ENCODE data around the gene DNAH11.
"Not testable (repeated sequence)": the region's sequence is repeated elsewhere in the genome, so short reads cannot be mapped to it uniquely, and the experiment has no call there.

The DNAH11 gene, protein sequence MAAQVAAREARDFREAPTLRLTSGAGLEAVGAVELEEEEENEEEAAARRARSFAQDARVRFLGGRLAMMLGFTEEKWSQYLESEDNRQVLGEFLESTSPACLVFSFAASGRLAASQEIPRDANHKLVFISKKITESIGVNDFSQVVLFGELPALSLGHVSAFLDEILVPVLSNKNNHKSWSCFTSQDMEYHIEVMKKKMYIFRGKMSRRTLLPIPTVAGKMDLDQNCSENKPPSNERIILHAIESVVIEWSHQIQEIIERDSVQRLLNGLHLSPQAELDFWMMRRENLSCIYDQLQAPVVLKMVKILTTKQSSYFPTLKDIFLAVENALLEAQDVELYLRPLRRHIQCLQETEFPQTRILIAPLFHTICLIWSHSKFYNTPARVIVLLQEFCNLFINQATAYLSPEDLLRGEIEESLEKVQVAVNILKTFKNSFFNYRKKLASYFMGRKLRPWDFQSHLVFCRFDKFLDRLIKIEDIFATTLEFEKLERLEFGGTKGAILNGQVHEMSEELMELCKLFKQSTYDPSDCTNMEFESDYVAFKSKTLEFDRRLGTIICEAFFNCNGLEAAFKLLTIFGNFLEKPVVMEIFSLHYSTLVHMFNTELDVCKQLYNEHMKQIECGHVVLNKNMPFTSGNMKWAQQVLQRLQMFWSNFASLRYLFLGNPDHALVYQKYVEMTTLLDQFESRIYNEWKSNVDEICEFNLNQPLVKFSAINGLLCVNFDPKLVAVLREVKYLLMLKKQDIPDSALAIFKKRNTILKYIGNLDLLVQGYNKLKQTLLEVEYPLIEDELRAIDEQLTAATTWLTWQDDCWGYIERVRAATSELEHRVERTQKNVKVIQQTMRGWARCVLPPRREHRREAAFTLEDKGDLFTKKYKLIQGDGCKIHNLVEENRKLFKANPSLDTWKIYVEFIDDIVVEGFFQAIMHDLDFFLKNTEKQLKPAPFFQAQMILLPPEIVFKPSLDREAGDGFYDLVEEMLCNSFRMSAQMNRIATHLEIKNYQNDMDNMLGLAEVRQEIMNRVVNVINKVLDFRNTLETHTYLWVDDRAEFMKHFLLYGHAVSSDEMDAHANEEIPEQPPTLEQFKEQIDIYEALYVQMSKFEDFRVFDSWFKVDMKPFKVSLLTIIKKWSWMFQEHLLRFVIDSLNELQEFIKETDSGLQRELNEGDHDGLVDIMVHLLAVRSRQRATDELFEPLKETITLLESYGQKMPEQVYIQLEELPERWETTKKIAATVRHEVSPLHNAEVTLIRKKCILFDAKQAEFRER (N-terminal part only)

DNA sequence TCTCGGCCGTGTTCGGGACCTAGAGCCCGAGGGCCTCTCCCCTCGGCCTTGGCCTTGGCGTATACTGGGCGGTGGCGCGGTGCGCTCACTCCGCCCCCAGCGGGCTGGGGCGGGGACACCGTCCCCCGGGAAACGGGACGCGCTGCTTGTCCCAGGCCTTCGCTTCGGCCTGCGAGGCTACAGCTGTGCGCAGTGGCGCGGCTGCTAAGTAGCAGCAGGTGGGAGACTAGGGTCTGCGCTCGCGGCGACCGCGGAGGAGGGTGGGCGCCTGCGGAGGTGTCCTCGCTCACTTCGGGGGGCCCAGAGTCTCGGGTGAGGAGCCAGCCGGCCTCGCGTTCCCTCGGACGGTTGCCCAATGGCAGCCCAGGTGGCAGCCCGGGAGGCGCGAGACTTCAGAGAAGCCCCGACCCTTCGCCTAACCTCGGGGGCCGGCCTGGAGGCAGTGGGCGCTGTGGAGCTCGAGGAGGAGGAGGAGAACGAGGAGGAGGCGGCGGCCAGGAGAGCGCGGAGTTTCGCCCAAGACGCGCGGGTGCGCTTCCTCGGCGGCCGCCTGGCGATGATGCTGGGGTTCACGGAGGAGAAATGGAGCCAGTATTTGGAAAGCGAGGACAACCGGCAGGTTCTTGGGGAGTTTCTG is at the start of gene DNAH11:
Gene DNAH11, plus strand, starts transcription at position 149 of the 637 bp plus-strand sequence. Its CDS starts 207 bp downstream, at position 356.
- no peak for DNase-seq

DNA sequence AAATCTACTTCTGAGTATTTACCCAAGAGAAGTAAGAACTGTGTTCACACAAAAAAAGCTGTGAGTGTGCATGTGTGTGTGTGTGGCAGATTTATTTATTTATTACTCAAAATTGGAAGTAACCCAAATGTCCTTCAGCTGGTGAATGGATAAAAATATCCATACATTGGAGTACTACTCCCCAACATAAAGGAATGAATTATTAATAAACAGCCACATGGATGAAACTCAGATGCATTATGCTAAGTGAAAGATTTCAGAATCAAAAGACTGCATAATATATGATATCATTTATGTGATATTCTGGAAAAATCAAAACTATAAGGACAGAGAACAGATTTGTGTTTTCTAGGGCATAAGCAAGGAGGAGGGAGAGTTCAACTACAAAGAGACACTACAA is 47.1 kb upstream of the DNAH11 start:
- DNase-seq: no peak

DNA sequence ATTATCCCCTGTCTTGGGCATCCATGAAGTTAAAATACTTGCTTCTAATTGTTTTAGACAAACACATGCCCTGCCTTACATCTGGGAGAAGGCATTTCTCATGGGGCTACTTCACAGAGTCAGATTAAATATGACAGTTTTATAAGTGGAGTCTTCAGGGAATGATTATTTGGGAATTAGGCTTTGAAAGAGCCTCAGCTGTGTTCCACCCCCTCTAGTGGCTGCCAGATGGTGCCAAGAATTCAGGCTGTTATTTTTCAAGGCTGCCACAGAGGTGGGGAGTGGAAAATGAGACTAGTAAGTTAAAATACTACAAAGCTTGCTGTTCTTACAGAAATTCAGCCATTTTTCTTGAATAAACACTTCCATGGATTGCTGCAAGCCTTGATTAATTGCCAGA is 45.8 kb upstream of the DNAH11 start:
- no peak for DNase-seq

DNA sequence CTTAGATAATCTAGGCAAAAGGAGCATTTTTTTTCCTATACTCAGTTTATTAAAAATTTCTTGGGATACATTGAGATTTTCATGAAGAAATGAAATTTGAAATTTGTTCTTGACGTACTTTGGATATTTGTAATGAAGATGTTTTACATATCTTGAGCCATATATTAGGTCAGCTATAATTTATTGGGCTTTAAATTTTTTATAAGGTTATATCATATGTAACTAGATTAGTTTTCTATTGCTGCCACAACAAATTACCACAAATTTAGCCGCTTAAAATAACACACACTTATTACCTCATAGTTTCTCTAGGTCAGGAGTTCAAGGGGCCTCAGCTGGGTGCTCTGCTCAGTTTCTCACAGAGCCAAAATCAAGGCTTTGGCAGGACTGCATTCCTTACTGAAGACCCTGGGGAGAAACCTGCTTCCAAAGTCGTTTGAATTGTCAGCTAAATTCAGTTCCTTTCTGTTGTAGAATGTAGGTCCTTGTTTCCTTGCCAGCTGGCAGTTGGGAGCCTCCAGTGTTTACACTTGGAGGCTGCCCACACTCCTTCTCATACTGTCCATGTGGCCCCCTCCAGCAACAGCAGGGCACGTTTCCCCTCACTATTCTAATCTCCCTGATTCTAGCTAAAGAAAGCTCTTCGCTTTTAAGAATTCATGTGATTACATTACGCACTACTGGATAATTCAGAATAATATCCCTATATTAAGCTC is 42.6 kb upstream of the DNAH11 start:
- no peak for DNase-seq

DNA sequence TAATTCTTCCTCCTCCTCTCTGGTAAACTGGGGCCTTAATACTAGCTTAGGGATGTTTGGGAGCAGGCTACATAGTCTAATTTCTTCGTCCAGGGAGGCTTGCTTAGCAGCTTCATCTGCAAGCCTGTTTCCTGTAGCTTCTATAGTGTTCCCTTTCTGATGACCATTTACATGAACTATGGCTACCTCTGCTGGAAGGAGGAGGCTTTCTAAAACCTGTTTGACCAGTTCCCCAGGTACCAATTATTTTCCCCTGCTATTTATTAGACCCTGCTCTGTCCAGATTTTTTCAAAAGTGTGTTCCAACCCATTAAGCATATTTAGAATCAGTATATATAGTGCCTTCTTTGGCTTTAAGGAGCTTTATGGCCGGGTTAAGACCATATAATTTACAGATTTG is 38.8 kb upstream of the DNAH11 start:
- DNase-seq: peak; percentile 12

DNA sequence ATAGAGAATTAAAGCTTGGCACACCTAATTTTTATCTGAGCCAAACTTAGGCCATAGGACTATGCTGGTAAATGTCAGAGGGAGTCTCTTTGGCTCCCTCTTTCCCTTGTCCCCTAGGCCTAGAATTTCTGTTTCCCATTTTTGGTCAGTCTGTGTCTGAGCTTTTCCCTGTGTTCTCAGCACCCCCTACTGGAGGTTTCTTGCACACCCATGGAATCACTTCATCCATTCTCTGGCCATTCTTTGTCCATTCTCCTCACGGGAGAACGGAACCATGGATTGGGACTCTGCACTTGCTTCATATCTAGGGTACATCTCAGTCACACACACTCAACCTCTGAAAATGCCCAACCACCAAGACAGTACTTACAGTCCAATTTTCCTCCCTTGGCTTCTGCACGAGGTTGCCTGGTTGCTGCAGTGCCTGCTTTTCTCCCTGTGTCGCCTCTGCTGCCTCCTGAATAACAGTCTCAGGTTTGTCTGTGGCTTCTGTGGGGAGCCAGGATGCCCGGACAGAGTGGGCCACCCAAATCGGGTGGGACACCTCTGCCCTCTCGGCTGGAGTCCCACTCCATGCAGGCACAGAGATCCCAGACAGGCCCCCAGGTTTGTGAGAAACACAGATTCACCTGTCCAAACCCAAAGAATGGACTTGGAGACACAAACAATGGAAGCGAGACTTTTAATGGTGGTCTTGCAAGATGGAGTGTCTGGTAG is 35.1 kb upstream of the DNAH11 start:
- no peak for DNase-seq

DNA sequence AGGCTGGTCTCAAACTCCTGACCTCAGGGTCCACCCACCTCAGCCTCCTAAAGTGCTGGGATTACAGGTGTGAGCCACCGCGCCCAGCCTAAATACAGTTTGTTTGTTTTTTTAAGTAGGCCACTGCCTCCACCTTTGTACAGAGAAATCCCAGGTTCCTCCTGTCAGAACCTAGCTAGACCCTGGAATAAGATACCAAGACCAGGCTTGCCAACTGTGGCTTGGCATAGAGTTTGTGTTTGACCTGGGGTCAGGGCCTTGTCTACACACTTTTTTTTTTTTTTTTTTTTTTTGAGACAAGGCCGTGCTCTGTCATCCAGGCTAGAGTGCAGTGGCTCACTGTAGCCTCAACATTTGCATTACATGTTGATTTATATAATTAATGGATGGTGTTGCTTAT is 34.3 kb upstream of the DNAH11 start:
- no peak for DNase-seq

DNA sequence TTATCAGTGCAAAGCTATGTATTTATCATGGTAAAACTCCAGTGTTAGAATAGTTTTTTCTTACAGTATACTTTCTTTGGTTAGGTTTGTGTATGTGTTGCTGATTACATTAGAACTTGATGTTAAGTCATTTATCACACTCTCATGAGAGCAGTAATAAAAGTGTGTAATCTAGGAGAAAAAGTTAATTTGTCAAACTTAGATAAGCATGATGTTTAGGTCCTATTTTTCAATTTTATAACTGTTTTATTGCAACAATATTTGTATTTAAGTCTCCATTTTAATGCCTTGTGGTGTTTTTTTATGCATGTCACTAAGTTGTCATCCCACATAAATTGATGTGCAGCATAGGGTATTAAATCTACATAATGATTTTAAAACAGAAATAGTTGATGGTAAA is 28.8 kb upstream of the DNAH11 start:
- DNase-seq: no peak

DNA sequence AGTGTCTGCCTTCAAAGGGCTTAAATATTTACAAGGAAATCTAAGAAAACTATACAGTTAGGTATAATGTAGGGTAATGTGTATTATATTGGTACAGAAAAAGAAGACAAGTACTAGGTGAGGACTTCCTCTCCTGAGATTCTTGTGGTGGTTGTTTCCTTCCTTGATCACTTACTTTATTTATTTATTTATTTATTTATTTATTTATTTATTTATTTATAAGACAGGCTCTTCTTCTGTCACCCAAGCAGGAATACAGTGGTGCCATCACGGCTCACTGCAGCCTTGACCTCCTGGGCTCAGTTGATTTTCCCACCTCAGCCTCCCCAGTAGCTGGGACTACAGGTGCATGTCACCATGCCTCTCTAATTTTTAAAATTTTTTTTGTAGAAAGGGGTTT is 18.2 kb upstream of the DNAH11 start:
- DNase-seq: no peak

DNA sequence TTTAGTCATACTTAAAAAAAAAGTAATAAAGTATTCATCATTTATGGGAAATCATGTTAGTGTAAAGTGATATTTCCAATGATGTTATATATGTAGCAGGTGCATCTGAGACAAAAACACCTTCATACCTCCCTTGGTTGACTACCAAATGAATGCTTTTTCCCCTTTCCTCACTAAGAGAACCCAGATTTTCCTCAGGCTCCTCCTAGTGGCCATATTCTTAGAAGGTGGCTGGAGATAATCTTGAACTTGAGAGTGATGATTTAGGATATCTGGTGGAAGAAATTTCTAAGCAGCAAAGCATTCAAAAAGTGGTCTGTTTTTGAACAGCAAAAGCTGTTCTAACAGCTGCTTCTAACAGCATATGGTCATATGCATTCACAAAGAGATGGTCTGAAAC is 16.8 kb upstream of the DNAH11 start:
- no peak for DNase-seq

DNA sequence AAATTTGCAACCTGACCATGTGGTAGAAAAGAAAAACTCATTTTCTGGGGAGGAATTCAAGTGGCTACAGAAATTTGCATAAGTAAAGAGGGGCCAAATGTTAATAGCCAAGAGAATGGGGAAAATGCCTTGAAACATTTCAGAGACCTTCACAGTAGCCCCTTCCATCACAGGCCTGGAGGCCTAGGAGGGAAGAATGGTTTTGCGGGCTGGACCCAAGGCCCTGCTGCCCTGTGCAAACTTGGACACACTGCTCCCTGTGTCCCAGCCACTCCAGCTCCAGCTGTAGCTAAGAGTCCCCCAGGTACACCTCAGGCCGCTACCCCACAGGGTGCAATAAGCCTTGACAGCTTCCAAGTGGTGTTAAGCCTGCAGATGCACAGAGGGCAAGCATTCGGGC is 16.4 kb upstream of the DNAH11 start:
- DNase-seq: no peak

DNA sequence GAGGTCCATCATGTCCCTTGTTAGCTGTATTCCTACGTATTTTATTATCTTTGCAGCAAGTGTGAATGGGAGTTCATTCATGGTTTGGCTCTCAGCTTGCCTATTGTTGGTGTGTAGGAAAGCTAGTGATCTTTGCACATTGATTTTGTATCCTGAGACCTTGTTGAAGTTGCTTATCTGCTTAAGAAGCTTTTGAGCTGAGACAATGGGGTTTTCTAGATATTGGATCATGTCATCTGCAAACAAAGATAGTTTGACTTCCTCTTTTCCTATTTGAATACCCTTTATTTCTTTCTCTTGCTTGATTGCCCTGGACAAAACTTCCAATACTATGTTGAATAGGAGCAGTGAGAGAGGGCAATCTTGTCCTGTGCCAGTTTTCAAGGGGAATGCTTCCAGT is 10.4 kb upstream of the DNAH11 start:
- DNase-seq: not testable (repeated sequence)

DNA sequence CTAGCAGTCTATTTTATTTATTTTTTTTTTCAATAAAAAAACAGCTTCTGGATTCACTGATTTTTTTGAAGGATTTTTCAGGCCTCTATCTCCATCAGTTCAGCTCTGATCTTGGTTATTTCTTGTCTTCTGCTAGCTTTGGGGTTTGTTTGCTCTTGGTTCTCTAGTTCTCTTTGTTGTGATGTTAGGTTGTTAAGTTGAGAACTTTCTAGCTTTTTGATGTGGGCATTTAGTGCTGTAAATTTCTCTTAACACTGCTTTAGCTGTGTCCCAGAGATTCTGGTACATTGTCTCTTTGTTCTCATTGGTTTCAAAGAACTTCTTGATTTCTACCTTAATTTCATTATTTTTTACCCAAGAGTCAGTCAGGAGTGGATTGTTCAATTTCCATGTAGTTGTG is 9.2 kb upstream of the DNAH11 start:
- DNase-seq: not testable (repeated sequence)

DNA sequence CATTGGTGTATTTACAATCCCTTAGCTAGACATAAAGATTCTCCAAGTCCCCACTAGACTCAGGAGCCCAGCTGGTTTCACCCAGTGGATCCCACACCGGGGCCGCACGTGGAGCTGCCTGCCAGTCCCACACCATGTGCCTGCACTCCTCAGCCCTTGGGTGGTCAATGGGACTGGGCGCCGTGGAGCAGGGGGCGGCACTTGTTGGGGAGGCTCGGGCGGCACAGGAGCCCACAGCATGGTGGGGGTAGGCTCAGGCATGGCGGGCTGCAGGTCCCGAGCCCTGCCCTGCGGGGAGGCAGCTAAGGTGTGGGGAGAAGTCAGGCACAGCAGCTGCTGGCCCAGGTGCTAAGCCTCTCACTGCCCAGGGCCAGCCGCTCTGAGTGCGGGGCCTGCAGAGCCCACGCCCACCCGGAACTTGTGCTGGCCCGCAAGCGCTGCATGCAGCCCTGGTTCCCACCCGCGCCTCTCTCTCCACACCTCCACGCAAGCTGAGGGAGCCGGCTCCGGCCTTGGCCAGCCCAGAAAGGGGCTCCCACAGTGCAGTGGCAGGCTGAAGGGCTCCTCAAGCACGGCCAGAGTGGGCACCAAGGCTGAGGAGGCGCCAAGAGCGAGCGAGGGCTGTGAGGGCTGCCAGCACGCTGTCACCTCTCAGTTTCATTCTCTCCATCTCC is 6.3 kb upstream of the DNAH11 start:
- DNase-seq: not testable (repeated sequence)

DNA sequence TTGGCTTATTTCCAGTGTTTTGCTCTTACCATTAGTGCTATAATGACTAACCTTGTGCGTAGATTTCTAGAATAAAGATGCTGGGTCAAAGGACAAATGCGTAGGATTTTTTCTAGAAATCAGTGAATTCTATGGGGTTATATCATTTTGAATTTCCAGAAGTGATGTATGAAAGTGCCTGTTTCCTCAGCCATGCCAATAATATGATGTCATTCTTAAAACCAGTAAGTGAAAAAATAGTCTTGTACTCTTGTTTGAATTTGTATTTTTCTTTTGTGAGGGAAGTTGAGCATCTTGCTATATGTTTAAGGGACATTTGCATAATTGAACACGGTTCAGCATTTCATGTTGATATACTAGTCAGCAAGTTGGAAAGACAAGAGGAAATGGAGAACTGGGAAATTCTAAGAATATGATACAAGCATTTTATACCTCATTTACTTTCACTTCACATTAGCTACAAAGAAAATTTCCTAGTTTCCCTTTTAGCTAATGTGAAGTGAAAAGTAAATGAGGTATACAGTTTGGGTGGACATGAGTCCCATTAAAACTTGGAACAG is 3.8 kb upstream of the DNAH11 start:
- no peak for DNase-seq

DNA sequence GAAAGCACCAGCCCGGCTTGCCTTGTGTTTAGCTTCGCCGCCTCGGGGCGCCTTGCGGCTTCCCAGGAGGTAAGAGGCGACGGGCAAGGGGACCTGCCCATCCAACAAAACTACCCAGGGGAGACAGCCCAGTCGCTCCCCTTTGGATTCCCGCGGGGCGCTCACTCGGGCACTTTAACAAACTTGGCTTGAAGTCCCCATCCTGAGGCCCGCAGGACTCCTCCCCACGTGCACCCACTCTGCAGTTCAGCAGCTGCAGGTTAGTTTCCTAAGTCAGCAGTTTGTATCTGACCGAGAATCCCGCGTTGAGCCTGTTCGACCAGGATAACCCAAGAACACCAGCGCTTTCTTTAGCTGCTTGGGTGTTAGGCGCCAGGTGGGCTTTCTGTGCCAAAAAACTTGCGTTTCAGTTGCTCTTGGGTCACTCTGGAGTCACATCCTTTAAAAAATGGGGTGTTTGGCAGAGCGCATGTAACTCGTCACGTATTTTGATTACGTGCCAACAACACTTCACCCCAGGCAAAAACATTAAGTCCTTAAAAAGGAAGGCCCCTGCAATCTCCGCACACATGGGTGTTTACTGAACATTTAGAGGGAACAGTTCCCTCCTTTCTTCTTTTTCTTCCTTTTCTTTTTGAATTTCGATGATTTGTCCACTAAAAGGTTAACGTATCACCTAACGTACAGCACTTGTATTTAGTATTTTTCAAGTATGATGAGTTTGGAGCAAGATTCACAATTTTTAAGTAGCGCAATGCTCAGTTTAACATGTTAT is 876 bp downstream of the DNAH11 start:
- no peak for DNase-seq

DNA sequence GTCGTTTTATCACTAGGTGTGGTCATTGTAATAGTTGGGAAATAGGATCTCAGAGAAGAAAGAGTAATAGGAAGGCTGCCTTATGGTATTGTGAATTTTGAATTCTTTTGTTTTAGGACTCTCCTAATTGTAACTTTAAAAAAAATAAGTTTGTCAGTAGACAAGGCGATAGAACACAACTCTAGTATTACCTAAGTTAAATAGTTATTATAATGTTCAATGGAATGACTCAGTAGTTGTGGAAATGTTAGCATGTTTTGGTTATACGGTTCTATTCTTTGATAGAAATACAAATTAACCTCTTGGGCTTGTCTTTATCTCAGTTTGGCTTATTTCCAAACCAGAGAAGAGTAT is 1.4 kb downstream of the DNAH11 start:
- DNase-seq: no peak

DNA sequence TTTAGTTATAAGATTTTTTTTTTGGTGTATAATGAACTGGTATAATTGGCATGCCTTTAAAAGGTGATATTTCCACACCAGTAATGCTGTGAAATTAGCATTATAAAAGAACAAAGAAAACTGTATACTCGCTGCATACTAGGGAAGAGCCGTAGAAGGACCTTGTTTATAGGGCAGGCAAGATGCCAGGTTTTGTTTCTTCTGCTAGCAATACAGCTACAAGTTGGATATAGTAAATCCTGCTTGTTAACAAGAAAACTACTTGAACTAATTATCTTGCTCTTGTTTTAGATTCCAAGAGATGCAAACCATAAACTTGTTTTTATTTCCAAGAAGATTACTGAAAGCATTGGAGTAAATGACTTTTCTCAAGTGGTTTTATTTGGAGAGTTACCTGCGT is 1.9 kb downstream of the DNAH11 start:
- DNase-seq: no peak

DNA sequence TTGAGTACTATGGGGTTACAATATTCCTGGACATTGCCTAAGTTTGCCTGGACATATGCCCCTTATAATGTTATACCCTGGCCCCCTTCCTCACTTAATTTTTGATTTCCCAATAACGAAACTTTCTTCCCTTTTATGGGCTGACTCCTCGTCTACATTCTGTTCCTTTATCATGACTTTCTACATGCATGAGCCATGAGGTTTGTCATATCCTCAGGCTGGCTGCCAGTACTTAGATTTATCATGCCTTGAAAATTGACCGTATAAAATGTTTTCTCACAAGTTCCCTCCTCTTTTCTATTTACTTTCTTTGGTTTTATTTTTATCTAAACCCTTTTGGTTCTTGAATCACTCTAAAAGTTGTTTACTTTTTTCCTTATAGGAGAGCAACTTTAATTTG is 4.7 kb downstream of the DNAH11 start:
- DNase-seq: no peak

DNA sequence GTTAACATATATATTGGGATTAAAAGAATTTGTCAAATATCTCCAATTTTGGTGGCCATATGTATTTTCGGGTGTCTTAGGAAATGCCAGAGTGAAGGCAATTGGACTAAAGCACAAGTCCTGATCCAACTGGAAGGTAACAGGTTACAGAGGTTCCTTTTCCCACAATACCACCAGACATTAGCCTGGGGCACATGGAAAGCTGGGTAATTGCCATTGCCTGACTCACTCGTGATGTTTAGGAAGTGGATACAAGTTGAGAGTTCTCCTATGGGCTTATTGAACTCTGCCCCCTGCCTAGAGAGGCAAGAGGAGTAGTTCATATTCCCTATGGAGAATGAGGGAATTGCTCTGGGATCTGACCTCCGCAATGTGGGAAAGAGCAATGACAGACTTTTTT is 5.7 kb downstream of the DNAH11 start:
- DNase-seq: no peak

Data from NCI-H2029 (cell line).